ENCODE results near the gene IL17RD. TPM values are rescaled to one million over a fixed set of nuclear protein-coding genes. Genes with fewer than 3 reads are reported as not detected.
"Not testable (repeated sequence)": the region's sequence is repeated elsewhere in the genome, so short reads cannot be mapped to it uniquely, and the experiment has no call there.

Gene IL17RD
- polyA plus RNA-seq, 1 donor from 2014 or later = not detected

DNA sequence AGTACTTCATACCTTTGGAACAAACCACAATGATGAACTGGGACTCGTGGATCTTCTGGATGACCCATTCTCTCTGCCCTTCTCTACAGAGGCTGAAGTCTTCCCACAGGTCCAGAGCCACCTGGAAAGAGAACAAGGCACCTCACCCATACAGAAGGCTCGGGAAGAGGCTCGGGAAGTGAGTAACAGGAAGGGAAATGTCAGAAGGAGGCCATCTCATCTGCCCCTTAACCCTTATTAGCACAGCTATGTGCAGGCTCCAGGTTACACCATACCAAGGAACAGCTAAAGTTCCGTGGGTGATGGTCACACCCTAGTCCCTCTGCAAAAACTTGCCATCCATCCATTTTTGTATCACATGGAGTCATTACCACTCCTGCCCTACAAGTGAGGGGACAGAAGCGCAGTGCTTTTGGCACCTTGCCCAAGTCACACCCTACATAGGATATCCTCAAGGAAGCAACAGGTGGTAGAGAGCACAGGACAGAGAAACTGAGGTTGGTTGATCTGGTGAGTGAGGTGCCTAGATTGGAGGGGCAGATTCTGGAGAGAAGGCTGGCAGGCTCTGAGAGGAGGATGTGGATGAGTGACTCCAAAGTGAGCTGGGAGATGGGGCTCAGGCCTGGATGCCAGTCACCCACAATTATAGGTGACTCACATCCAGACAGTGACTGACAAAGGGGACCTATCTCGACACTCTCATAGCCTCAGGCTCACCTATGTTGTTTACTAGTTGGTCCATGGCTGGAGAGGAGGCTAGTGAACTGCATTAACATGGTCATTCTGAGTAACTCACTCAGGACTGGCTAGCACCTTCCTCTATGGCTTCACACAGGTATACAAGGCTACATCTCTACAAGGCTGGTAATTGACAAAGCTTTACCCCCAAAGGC is 66.5 kb downstream of the IL17RD start:
- Mint-ChIP-seq H3K27ac (no peak overlapping the region), H3K4me3 (no peak overlapping the region), H3K27me3 (peaks cover 11% of the 10 kb centered on the region)

DNA sequence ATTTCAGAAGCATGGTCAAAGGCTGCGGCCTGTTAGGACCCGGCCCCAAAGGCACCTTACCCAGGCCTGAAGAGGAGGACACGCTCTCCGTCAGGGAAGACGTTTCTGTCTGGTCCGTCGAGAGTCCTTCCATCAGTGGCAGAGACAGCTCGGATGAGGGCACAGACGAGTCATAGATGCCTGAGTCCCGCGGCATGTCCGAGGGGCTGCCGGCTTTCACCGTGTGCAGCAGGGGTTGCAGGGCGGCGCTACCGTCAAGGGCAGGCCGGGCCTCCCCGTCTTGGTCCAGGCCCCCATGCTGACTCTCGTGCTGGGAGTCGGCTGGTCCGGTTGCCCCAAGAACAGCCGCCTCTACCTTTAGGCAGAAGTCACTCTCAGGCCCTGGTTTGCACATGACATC is 67.6 kb downstream of the IL17RD start:
- no peak overlapping the region for H3K27ac Mint-ChIP-seq
- H3K4me1 Mint-ChIP-seq = peaks cover 0 to 10% (median 5%) of the 10 kb centered on the region in 3 donors
- H3K4me3 Mint-ChIP-seq = no peak overlapping the region
- no peaks in the 10 kb centered on the region for H3K9me3 Mint-ChIP-seq
- H3K27me3 Mint-ChIP-seq = peaks cover 11% of the 10 kb centered on the region
- H3K36me3 Mint-ChIP-seq = no peaks in the 10 kb centered on the region

More for the DNA sequence above, 66.5 kb downstream of the IL17RD start:
- Mint-ChIP-seq H3K4me1 (peaks cover 0 to 11% (median 5%) of the 10 kb centered on the region in 3 donors), H3K9me3 (no peaks in the 10 kb centered on the region), H3K36me3 (no peaks in the 10 kb centered on the region)

GRCh38 chr3:57095363-57095762 is 69.8 kb downstream of the IL17RD start:
- no peaks in the 10 kb centered on the region for H3K9me3 Mint-ChIP-seq
- no peak overlapping the region for H3K27ac Mint-ChIP-seq
- H3K4me3 Mint-ChIP-seq = no peak overlapping the region
- no peaks in the 10 kb centered on the region for H3K36me3 Mint-ChIP-seq
- peaks cover 6% of the 10 kb centered on the region for H3K27me3 Mint-ChIP-seq
- peaks cover 0 to 10% (median 5%) of the 10 kb centered on the region in 3 donors for H3K4me1 Mint-ChIP-seq

GRCh38 chr3:57094575-57094974 is 70.6 kb downstream of the IL17RD start:
- no peaks in the 10 kb centered on the region for H3K9me3 Mint-ChIP-seq
- H3K27me3 Mint-ChIP-seq = peaks cover 4% of the 10 kb centered on the region
- H3K36me3 Mint-ChIP-seq = no peaks in the 10 kb centered on the region
- peak overlapping the region in 1 of 3 donors; percentile 31 for H3K27ac Mint-ChIP-seq
- H3K4me1 Mint-ChIP-seq = peaks cover 1 to 8% (median 5%) of the 10 kb centered on the region in 3 donors
- peak overlapping the region in 1 of 4 donors; percentile 4 for H3K4me3 Mint-ChIP-seq

DNA sequence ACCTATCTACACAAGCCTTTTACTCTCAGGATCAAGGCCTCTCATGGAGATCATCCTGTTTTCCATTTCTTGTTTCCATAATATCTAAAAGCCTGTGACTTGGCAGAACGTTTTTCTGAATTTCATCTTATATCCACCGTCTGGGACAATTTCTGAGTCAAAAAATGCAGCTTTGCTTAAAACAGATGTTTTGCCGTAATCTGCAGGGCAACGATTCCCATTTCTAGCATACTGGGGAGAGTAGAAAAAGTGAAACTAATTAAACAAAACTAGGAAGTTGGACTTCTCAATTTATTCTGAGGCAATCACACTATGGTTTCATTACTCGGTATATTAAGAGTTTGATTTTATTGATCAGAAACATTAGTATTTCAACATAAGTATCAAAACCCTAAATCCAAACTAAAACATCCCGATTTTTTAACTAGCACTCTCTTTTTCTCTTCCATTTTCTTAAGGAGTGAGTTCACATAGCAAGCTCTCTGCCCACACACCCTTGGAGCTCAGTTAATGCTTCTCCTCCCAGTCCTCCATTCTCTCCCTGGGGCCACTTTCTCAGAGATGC is 71.1 kb downstream of the IL17RD start:
- Mint-ChIP-seq H3K27me3 (peaks cover 4% of the 10 kb centered on the region), H3K36me3 (no peaks in the 10 kb centered on the region), H3K27ac (peak overlapping the region in 1 of 3 donors; percentile 31), H3K4me3 (peak overlapping the region in 1 of 4 donors; percentile 8), H3K9me3 (no peaks in the 10 kb centered on the region), H3K4me1 (peaks cover 1 to 8% (median 5%) of the 10 kb centered on the region in 3 donors)

DNA sequence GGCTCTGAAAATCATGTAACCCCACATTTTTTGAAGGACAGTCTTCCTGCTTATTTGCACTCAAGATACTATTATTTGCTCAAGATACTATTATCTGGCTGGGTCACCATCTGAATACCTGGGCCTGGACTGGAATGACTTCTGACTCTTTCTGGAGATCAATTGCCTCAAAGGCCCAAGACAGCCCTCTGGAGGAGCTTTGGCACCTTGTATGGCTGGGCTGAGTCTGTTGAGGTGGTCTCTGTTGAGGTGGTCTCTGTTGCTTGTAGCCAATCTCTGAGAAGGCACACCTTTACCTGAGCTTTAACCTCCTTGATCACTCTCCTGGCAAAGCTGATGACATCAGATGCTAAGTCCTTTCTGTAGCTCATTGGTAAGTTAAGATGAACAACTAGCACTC is 71.7 kb downstream of the IL17RD start:
- Mint-ChIP-seq H3K36me3 (no peaks in the 10 kb centered on the region), H3K27me3 (peaks cover under 1% of the 10 kb centered on the region), H3K4me1 (peaks cover 1 to 8% (median 5%) of the 10 kb centered on the region in 3 donors), H3K27ac (no peak overlapping the region), H3K9me3 (no peaks in the 10 kb centered on the region), H3K4me3 (peak overlapping the region in 1 of 4 donors; percentile 8)

- peaks cover 3% of the 10 kb centered on the region for H3K27me3 Mint-ChIP-seq
- H3K4me3 Mint-ChIP-seq = no peak overlapping the region
- no peaks in the 10 kb centered on the region for H3K36me3 Mint-ChIP-seq
- H3K27ac Mint-ChIP-seq = no peak overlapping the region
- H3K4me1 Mint-ChIP-seq = peaks cover 1 to 8% (median 5%) of the 10 kb centered on the region in 3 donors
- no peaks in the 10 kb centered on the region for H3K9me3 Mint-ChIP-seq
Measured at GRCh38 chr3:57091521-57092273, 73.5 kb downstream of the IL17RD start.

DNA sequence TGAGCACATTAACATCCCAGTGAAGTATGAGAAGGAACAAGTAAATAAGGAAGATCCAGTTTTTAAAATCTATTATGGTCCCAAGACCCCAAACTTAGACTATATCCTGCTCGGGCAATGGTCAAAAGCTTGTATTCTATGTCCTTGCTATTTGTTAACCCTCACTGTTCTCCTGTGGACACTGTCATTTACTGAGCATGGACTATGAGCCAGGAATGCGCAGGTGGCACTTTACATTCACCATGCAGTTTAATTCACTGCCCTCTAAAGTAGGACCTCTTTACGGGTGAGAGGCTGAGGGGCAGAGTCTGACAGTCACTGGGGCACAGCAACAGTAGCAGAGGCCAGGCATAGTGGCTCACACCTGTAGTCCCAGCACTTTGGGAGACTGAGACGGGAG is 76.1 kb downstream of the IL17RD start:
- Mint-ChIP-seq H3K36me3 (no peaks in the 10 kb centered on the region), H3K4me3 (no peak overlapping the region), H3K27ac (no peak overlapping the region), H3K9me3 (no peaks in the 10 kb centered on the region), H3K4me1 (peaks cover 1 to 4% (median 3%) of the 10 kb centered on the region in 3 donors), H3K27me3 (peaks cover 3% of the 10 kb centered on the region)

DNA sequence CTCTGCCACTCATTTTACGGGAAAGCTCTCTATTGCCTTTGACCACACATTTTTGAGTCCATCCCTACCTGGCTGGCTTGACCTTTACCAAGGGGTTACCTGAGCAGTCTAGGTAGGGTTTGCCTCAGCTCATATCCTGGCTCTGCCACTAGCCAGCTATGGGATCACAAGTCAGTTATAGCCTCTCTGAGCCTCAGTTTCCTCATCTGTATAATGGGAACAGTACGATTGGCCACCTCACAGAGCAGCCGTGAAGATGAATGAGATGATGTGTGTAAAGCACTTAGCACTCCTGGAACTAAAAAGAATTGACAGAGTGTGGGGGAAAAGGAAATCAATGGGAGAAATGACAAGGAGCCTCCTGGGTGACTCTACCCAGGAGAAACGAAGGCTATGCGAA is 76.7 kb downstream of the IL17RD start:
- Mint-ChIP-seq H3K27me3 (peaks cover 3% of the 10 kb centered on the region), H3K36me3 (no peaks in the 10 kb centered on the region), H3K9me3 (no peaks in the 10 kb centered on the region), H3K4me1 (peaks cover 0 to 1% (median 0%) of the 10 kb centered on the region in 3 donors), H3K27ac (no peak overlapping the region), H3K4me3 (no peak overlapping the region)

DNA sequence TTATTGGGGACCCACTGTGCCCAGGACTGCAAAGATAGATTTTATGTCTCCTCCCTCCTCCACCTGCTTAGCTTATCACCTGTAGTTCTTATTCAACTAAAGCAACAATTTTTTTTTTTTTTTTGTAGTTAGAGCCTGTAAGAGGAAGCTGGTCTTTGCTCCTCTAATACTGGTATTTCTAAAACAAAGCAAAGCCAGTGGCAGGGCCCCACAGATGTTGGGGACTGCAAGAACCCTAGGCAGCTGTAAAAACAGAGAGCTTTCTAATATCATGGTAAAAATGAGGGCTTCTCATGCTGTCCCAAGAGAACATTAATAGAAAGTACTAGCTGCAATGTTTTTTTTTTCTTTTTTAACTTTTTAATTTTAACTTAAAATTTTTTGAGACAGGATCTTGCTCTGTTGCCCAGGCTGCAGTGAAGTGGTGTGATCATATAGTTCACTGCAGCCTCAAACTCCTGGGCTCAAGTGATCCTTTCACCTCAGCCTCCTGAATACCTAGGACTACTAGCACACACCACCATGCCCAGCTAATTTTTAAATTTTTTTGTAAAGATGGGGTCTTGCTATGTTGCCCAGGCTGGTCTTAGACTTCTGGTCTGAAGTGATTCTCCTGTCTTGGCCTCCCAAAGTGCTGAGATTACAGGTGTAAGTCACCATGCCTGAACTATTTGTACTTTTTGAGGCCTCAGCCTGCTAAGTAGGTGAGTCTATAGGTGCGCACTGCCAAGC is 77.6 kb downstream of the IL17RD start:
- H3K9me3 Mint-ChIP-seq = no peaks in the 10 kb centered on the region
- H3K27ac Mint-ChIP-seq = no peak overlapping the region
- H3K4me3 Mint-ChIP-seq = no peak overlapping the region
- peaks cover 4% of the 10 kb centered on the region for H3K27me3 Mint-ChIP-seq
- H3K36me3 Mint-ChIP-seq = no peaks in the 10 kb centered on the region
- H3K4me1 Mint-ChIP-seq = peaks cover 0 to 1% (median 0%) of the 10 kb centered on the region in 3 donors

DNA sequence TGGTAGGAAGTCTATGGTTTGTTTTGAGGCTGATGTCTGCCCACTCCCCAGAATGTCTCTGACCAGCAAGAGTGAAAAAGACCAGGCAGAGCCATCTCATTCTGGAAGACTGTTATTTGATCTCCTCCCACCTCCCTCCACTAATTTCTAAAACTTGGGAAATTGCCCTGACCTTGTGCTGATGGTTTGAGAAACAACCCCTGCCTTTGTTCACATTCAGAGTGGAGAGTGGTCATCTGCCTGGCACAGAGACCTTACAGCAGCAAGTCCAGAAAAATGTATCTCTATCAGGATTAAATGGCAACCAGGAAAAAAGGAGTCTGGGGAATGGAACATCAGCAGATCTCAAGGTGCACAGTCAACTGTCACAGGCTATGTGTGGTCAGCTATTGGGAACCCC is 79.0 kb downstream of the IL17RD start:
- Mint-ChIP-seq H3K36me3 (no peaks in the 10 kb centered on the region), H3K9me3 (no peaks in the 10 kb centered on the region), H3K4me3 (no peak overlapping the region), H3K27me3 (peaks cover 5% of the 10 kb centered on the region), H3K27ac (no peak overlapping the region), H3K4me1 (peaks cover 0 to 1% (median 0%) of the 10 kb centered on the region in 3 donors)

DNA sequence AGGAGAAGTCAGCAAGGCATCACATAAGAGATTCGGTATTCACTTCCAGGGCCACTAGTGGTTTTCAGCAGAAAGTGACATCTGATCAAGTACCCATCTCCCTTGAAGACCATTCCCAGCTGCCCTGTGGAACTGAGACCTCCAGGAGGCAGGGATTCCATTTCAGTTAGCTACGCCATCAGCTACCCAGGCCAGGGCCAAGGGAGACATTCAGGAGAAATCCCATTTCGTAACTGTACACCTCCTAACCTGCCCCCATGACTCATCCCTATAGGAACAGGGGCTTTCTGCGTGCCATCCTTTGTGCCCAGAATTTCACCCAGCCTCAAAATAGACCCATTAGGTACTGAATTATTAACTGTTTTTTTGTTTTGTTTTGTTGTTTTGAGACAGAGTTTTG is 79.9 kb downstream of the IL17RD start:
- H3K27me3 Mint-ChIP-seq = peaks cover 9% of the 10 kb centered on the region
- no peak overlapping the region for H3K4me3 Mint-ChIP-seq
- H3K4me1 Mint-ChIP-seq = peaks cover 0 to 1% (median 0%) of the 10 kb centered on the region in 3 donors
- H3K9me3 Mint-ChIP-seq = no peaks in the 10 kb centered on the region
- H3K36me3 Mint-ChIP-seq = no peaks in the 10 kb centered on the region
- H3K27ac Mint-ChIP-seq = no peak overlapping the region

- H3K27me3 Mint-ChIP-seq = peaks cover 16% of the 10 kb centered on the region
- H3K4me3 Mint-ChIP-seq, H3K27ac Mint-ChIP-seq, H3K4me1 Mint-ChIP-seq, H3K36me3 Mint-ChIP-seq, H3K9me3 Mint-ChIP-seq: not testable (repeated sequence)
Measured at GRCh38 chr3:57083266-57083995, 81.7 kb downstream of the IL17RD start.

DNA sequence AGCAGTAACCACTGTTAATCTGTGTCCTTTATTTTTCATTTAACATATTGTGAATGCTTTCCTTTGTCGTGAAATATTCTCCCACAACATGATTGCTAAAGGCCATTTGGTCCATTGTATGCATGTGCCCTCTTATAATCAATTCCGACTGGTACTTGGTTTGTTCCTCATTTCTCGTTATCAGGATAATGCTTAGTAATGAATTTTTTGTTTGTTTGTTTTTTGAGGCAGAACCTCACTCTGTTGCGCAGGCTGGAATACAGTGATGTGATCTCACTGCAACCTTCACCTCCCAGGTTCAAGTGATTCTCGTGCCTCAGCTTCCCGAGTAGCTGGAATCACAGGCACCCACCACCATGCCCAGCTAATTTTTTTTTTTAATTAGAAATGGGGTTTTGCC is 82.7 kb downstream of the IL17RD start:
- H3K27ac Mint-ChIP-seq = no peak overlapping the region
- H3K4me3 Mint-ChIP-seq = no peak overlapping the region
- no peaks in the 10 kb centered on the region for H3K9me3 Mint-ChIP-seq
- peaks cover 5 to 9% (median 9%) of the 10 kb centered on the region in 3 donors for H3K4me1 Mint-ChIP-seq
- no peaks in the 10 kb centered on the region for H3K36me3 Mint-ChIP-seq
- H3K27me3 Mint-ChIP-seq = peaks cover 22% of the 10 kb centered on the region

All from IgD-negative memory B cell (primary cell).